MM.1S (cell line): ENCODE results near the gene HINT2.

Experiments used
- DNase-seq: peaks from one replicate; pipeline ENCODE4 v3.0.0-alpha.2; 2015
- H2AFZ ChIP-seq: fragments of 300-600 bp; sonication (generic); 2 replicates; pipeline ENCODE4 v1.6.0; 2016; ENCODE audit warnings: antibody characterized with exemption, low read length
- H3F3A ChIP-seq: fragments of 300-600 bp; sonication (generic); 2 replicates; pipeline ENCODE4 v1.6.1; 2016; ENCODE audit warnings: mild to moderate bottlenecking, antibody characterized with exemption, low read length, moderate library complexity, mixed read lengths; ENCODE audit not compliant: insufficient read depth
- H3K27ac ChIP-seq: fragments of 300-600 bp; sonication (generic); 2 replicates; pipeline ENCODE4 v1.5.1; 2016; ENCODE audit warnings: mild to moderate bottlenecking, low read length
- H3K27me3 ChIP-seq: fragments of 300-600 bp; sonication (generic); replicated peaks from 2 replicates; pipeline ENCODE4 v1.6.0; 2016; ENCODE audit warnings: low read length; ENCODE audit not compliant: insufficient read depth
- H3K36me3 ChIP-seq: fragments of 300-600 bp; sonication (generic); replicated peaks from 2 replicates; pipeline ENCODE4 v1.6.1; 2016; ENCODE audit warnings: mild to moderate bottlenecking, low read length, mixed read lengths; ENCODE audit not compliant: insufficient read depth
- H3K4me1 ChIP-seq: fragments of 300-600 bp; sonication (generic); 2 replicates; pipeline ENCODE4 v1.6.1; 2016; ENCODE audit warnings: low read length, mixed read lengths
- H3K4me2 ChIP-seq: fragments of 300-600 bp; sonication (generic); 2 replicates; pipeline ENCODE4 v1.6.0; 2016; ENCODE audit warnings: low read depth, low read length
- H3K4me3 ChIP-seq: fragments of 300-600 bp; sonication (generic); 2 replicates; pipeline ENCODE4 v1.5.1; 2016; ENCODE audit warnings: low read length, mixed read lengths
- H3K79me2 ChIP-seq: fragments of 300-600 bp; sonication (generic); 2 replicates; pipeline ENCODE4 v1.6.1; 2016; ENCODE audit warnings: mixed run types, low read length, mixed read lengths
- H3K9ac ChIP-seq: fragments of 300-600 bp; sonication (generic); 2 replicates; pipeline ENCODE4 v1.6.1; 2016; ENCODE audit warnings: low read length, mixed read lengths
- H3K9me2 ChIP-seq: fragments of 300-600 bp; sonication (generic); replicated peaks from 2 replicates; pipeline ENCODE4 v1.6.1; 2016; ENCODE audit warnings: mild to moderate bottlenecking, low read length, mixed read lengths; ENCODE audit not compliant: insufficient read depth
- H3K9me3 ChIP-seq: fragments of 300-600 bp; sonication (generic); replicated peaks from 2 replicates; pipeline ENCODE4 v1.6.1; 2016; ENCODE audit warnings: mild to moderate bottlenecking, low read length, mixed read lengths; ENCODE audit not compliant: insufficient read depth
- H4K20me1 ChIP-seq: fragments of 300-600 bp; sonication (generic); 2 replicates; pipeline ENCODE4 v1.6.1; 2016; ENCODE audit warnings: mild to moderate bottlenecking, low read length, moderate library complexity, mixed read lengths; ENCODE audit not compliant: insufficient read depth
- EZH2 ChIP-seq: fragments of 300-600 bp; sonication (generic); optimal IDR thresholded peaks from 2 replicates; pipeline ENCODE3; 2017; ENCODE audit warnings: low read depth, mild to moderate bottlenecking, antibody characterized with exemption, low read length, mixed read lengths
- EZH2phosphoT487 ChIP-seq: fragments of 300-600 bp; sonication (generic); IDR thresholded peaks from 2 replicates; pipeline ENCODE4 v1.6.1; 2018; ENCODE audit warnings: antibody characterized with exemption, low read length
- TF ChIP-seq, protein P1 (sequence below): fragments of 300-600 bp; sonication (generic); IDR thresholded peaks from 2 replicates; pipeline ENCODE4 v1.5.1; 2016; ENCODE audit warnings: antibody characterized with exemption, low read length, mixed read lengths

The HINT2 gene

DNA sequence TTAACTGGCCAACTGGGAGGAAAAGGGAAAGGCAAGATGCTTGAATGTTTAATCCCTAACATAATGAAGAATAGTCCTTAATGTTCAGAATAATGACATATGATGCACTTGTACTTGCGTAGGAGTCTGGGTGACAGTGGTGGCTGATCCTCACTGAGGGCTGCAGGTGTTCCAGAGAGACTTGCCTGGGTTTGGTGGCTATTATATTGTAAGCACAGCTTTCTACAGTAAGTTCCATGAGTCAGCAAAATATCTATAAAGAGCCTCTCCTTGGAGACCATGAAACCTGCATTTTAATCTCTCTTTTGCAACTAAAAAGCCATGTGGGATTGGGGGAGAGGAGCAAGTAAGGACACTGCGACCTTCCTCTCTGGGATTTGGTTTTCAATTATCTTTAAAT is 25.3 kb downstream of the HINT2 start:
- Histone ChIP-seq H3K36me3 (no peaks in the 10 kb centered on the region), H3K9ac (no peak overlapping the region), H3K4me1 (peaks cover 14% of the 10 kb centered on the region), H3K4me3 (no peak overlapping the region), H3K9me3 (no peaks in the 10 kb centered on the region), H3F3A (peaks cover 12% of the 10 kb centered on the region), H3K9me2 (no peaks in the 10 kb centered on the region), H3K27me3 (no peaks in the 10 kb centered on the region), H3K27ac (peak overlapping the region; percentile 33; the same call in 1 of the 2 replicates), H2AFZ (no peak overlapping the region), H3K4me2 (peak overlapping the region; percentile 27; the same call in 1 of the 2 replicates), H3K79me2 (no peaks in the 10 kb centered on the region), H4K20me1 (no peaks in the 10 kb centered on the region)
- no peak for TF ChIP-seq EZH2phosphoT487
- TF ChIP-seq, protein P1, sequence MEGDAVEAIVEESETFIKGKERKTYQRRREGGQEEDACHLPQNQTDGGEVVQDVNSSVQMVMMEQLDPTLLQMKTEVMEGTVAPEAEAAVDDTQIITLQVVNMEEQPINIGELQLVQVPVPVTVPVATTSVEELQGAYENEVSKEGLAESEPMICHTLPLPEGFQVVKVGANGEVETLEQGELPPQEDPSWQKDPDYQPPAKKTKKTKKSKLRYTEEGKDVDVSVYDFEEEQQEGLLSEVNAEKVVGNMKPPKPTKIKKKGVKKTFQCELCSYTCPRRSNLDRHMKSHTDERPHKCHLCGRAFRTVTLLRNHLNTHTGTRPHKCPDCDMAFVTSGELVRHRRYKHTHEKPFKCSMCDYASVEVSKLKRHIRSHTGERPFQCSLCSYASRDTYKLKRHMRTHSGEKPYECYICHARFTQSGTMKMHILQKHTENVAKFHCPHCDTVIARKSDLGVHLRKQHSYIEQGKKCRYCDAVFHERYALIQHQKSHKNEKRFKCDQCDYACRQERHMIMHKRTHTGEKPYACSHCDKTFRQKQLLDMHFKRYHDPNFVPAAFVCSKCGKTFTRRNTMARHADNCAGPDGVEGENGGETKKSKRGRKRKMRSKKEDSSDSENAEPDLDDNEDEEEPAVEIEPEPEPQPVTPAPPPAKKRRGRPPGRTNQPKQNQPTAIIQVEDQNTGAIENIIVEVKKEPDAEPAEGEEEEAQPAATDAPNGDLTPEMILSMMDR = no peak
- TF ChIP-seq EZH2 = no peak
- DNase-seq = peak; percentile 61

DNA sequence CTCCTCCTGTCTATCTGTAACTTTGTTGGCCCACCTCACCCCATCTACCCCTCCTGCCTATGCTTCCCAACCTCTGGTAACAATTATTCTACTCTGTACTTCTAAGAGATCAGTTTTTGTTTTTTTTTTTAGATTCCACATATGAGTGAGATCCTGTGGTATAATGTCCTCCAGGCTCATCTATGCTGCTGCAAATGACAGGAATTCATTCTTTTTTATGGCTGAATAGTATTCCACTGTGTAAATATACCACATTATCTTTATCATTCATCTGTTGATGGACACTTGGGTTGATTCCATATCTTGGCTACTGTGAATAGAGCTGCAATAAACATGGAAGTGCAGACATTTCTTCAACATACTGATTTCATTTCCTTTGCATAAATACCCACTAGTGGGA is 31.4 kb downstream of the HINT2 start:
- H3K79me2 ChIP-seq = no peaks in the 10 kb centered on the region
- H3F3A ChIP-seq = no peaks in the 10 kb centered on the region
- H3K36me3 ChIP-seq = no peaks in the 10 kb centered on the region
- TF ChIP-seq, protein P1 = no peak
- TF ChIP-seq EZH2 = no peak
- no peak for TF ChIP-seq EZH2phosphoT487
- no peak overlapping the region for H3K4me2 ChIP-seq
- H3K9me3 ChIP-seq = no peaks in the 10 kb centered on the region
- no peak overlapping the region for H3K9ac ChIP-seq
- H3K9me2 ChIP-seq = no peaks in the 10 kb centered on the region
- DNase-seq = no peak
- H2AFZ ChIP-seq = no peak overlapping the region
- H3K27ac ChIP-seq = no peak overlapping the region
- H3K4me1 ChIP-seq = peaks cover 3% of the 10 kb centered on the region; the same call in 1 of the 2 replicates
- H3K27me3 ChIP-seq = no peaks in the 10 kb centered on the region
- H4K20me1 ChIP-seq = no peaks in the 10 kb centered on the region
- no peak overlapping the region for H3K4me3 ChIP-seq

DNA sequence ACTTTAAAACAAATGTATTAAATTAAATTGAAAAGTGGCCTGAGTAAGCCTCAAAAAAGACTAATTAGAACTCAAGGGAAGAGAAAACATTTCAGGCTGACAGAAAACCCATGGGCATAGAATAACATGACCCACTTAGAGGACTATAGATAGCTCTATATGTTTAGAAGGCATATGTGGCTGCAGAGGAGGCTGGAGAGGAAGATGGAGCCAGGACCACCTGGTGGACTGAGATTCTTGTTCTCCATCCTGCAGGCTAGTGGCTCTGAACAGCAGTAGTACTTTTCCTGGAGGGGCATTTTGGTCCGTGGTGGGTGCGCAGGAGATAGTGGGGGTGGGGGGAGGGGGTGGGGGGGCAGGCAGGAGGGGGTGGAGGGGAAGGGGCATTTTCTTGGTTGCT is 33.8 kb downstream of the HINT2 start:
- Histone ChIP-seq H2AFZ (no peak overlapping the region), H4K20me1 (no peaks in the 10 kb centered on the region), H3K4me2 (no peak overlapping the region), H3K4me3 (no peak overlapping the region), H3K9ac (no peak overlapping the region), H3K4me1 (peaks cover 3% of the 10 kb centered on the region; the same call in 1 of the 2 replicates), H3K79me2 (no peaks in the 10 kb centered on the region), H3K9me3 (no peaks in the 10 kb centered on the region), H3K9me2 (no peaks in the 10 kb centered on the region), H3K36me3 (no peaks in the 10 kb centered on the region), H3K27me3 (no peaks in the 10 kb centered on the region), H3K27ac (no peak overlapping the region), H3F3A (no peaks in the 10 kb centered on the region)
- no peak for DNase-seq
- TF ChIP-seq EZH2 = no peak
- TF ChIP-seq, protein P1 = no peak
- no peak for TF ChIP-seq EZH2phosphoT487

DNA sequence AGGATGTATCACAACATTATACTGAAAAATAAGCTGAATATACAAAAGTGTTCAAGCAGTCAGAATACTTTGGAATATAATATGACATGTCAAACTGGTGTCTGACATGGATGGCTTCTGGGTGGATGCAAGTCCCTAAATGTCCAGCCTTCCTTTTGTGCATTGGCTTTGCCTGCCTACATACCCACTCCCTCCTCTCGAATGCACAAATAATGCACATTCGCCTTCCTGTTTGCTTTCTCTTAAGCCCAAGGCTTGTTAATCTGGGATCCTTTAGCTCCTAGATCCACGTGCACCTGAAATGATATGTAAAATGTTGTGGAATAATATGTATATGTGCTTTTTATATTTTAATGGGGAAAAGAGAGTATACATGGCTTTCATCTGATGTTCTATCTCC is 36.3 kb downstream of the HINT2 start:
- no peak overlapping the region for H2AFZ ChIP-seq
- no peak overlapping the region for H3K4me2 ChIP-seq
- no peaks in the 10 kb centered on the region for H3K9me2 ChIP-seq
- H3K36me3 ChIP-seq = no peaks in the 10 kb centered on the region
- no peaks in the 10 kb centered on the region for H3K9me3 ChIP-seq
- H3K9ac ChIP-seq = no peak overlapping the region
- no peak overlapping the region for H3K4me3 ChIP-seq
- TF ChIP-seq EZH2phosphoT487 (no peak), EZH2 (no peak)
- TF ChIP-seq, protein P1 = no peak
- H3K4me1 ChIP-seq = no peaks in the 10 kb centered on the region
- no peak for DNase-seq
- H3K27me3 ChIP-seq = no peaks in the 10 kb centered on the region
- no peaks in the 10 kb centered on the region for H3F3A ChIP-seq
- no peaks in the 10 kb centered on the region for H4K20me1 ChIP-seq
- H3K79me2 ChIP-seq = no peaks in the 10 kb centered on the region
- no peak overlapping the region for H3K27ac ChIP-seq
